Stimulated activated CD4-positive, alpha-beta T cell treated with anti-CD3 and anti-CD28 coated beads, Interleukin-1b, Interleukin-23, amount 100 ng/mL, for 24 hours (primary cell): ENCODE measurements around the gene YPEL3.

Source experiments
- DNase-seq, 4 experiments: peaks; one replicate each; pipeline ENCODE4 v3.0.0-alpha.2; 2020; ENCODE audit warnings: low read depth in 4 of 4, low spot score in 1 of 4

YPEL3 gene

GRCh38 chr16:30052671-30053372 is 43.2 kb downstream of the YPEL3 start:
- peak; percentile 88 to 94 (median 93) for DNase-seq

GRCh38 chr16:30051518-30051917 is 44.5 kb downstream of the YPEL3 start:
- no peak for DNase-seq

- no peak for DNase-seq
Observed at GRCh38 chr16:30049871-30050270, 46.1 kb downstream of the YPEL3 start.

- no peak for DNase-seq
Observed at GRCh38 chr16:30046588-30046987, 49.4 kb downstream of the YPEL3 start.

- DNase-seq, result no peak
Observed at GRCh38 chr16:30046178-30046577, 49.8 kb downstream of the YPEL3 start.
